SK-N-SH (cell line): Measurements from ENCODE around the gene CHRM4. TPM values are rescaled to one million over a fixed set of nuclear protein-coding genes. Genes with fewer than 3 reads are reported as not detected.

ENCODE experiments used
- CTCF ChIA-PET: fragments of 300-600, 350-600 bp; formaldehyde crosslinking; extraction: SDS; loops from one replicate; lab custom pipeline; 2021; lab: Yijun Ruan, JAX
- POLR2A ChIA-PET: fragments of 350-600 bp; sonication (Branson Sonifier 250); formaldehyde crosslinking; extraction: SDS; loops from one replicate; lab custom pipeline; 2020; ENCODE audit warnings: antibody characterized with exemption, inconsistent platforms; lab: Yijun Ruan, JAX
- DNase-seq: peaks from one replicate; pipeline ENCODE4 v3.0.0; 2012
- H2AFZ ChIP-seq: fragments of 200-600 bp; sonication (generic); 2 replicates; pipeline ENCODE4 v1.8.1; 2016; ENCODE audit warnings: antibody characterized with exemption, mild to moderate bottlenecking, low read depth
- H3F3A ChIP-seq: fragments of 200-600 bp; sonication (generic); replicated peaks from 2 replicates; pipeline ENCODE3; 2016; ENCODE audit warnings: antibody characterized with exemption, mild to moderate bottlenecking; ENCODE audit not compliant: insufficient read depth
- H3K27ac ChIP-seq, 2 experiments: fragments of 200-500 bp in 1 of 2; fragments of 200-600 bp in 1 of 2; sonication (Bioruptor generic) in 1 of 2; sonication (generic), shearing (Covaris generic) in 1 of 2; 2 replicates each; pipeline versions ENCODE4 v1.5.1 to v1.6.1; 2014 to 2016; ENCODE audit warnings: low read depth in 2 of 2, inconsistent platforms in 1 of 2, low read length in 1 of 2, mild to moderate bottlenecking in 1 of 2, mixed read lengths in 1 of 2
- H3K27me3 ChIP-seq: fragments of 200-600 bp; sonication (generic), shearing (Covaris generic); 2 replicates; pipeline ENCODE4 v1.6.1; 2016; ENCODE audit warnings: mixed run types; ENCODE audit not compliant: insufficient read depth
- H3K36me3 ChIP-seq, 2 experiments: fragments of 200-500 bp in 1 of 2; fragments of 200-600 bp in 1 of 2; sonication (Bioruptor generic) in 1 of 2; sonication (generic) in 1 of 2; replicated peaks in 1 of 2; 2 replicates each; pipeline versions ENCODE3 to v1.5.1; 2014 to 2016; ENCODE audit warnings: low read length in 1 of 2, mild to moderate bottlenecking in 1 of 2; ENCODE audit not compliant: insufficient read depth in 2 of 2, control insufficient read depth in 1 of 2
- H3K4me1 ChIP-seq, 2 experiments: fragments of 200-500 bp in 1 of 2; fragments of 200-600 bp in 1 of 2; sonication (Bioruptor generic) in 1 of 2; sonication (generic), shearing (Covaris generic) in 1 of 2; 2 replicates each; pipeline versions ENCODE4 v1.5.1 to v1.6.1; 2014 to 2016; ENCODE audit warnings: low read depth in 1 of 2, low read length in 1 of 2, mixed run types in 1 of 2; ENCODE audit not compliant: insufficient read depth in 2 of 2, control insufficient read depth in 1 of 2
- H3K4me2 ChIP-seq: fragments of 200-600 bp; sonication (generic), shearing (Covaris generic); 2 replicates; pipeline ENCODE4 v1.6.1; 2017; ENCODE audit warnings: mixed run types
- H3K4me3 ChIP-seq, 2 experiments: fragments of 200-500 bp in 1 of 2; fragments of 200-600 bp in 1 of 2; sonication (Bioruptor generic) in 1 of 2; sonication (generic), shearing (Covaris generic) in 1 of 2; 2 replicates each; pipeline versions ENCODE4 v1.5.1 to v1.8.1; 2014 to 2016; ENCODE audit warnings: low read depth in 2 of 2, inconsistent platforms in 1 of 2, low read length in 1 of 2, mild to moderate bottlenecking in 1 of 2, mixed read lengths in 1 of 2, moderate library complexity in 1 of 2
- H3K79me2 ChIP-seq: fragments of 200-600 bp; sonication (generic); 2 replicates; pipeline ENCODE4 v1.8.1; 2017; ENCODE audit warnings: mild to moderate bottlenecking; ENCODE audit not compliant: insufficient read depth
- H3K9ac ChIP-seq: fragments of 200-600 bp; sonication (generic); 2 replicates; pipeline ENCODE4 v1.6.1; 2017; ENCODE audit warnings: mixed run types
- H3K9me2 ChIP-seq: fragments of 200-600 bp; sonication (generic); 2 replicates; pipeline ENCODE4 v1.6.1; 2017; ENCODE audit warnings: mixed run types
- H3K9me3 ChIP-seq: fragments of 200-600 bp; sonication (generic); 2 replicates; pipeline ENCODE4 v1.6.1; 2017; ENCODE audit warnings: mixed run types, mild to moderate bottlenecking, moderate library complexity
- H4K20me1 ChIP-seq: fragments of 200-600 bp; sonication (generic); 2 replicates; pipeline ENCODE4 v1.6.1; 2017; ENCODE audit warnings: mild to moderate bottlenecking, mixed run types; ENCODE audit not compliant: insufficient read depth
- CHD2 ChIP-seq: fragments of 150-350 bp; IDR thresholded peaks from 2 replicates; pipeline ENCODE4 v1.6.1; 2018; ENCODE audit warnings: low read length; ENCODE audit not compliant: partially characterized antibody
- CTCF ChIP-seq: fragments of 200-600 bp; sonication (generic); IDR thresholded peaks from 2 replicates; pipeline ENCODE4 v1.6.1; 2017; ENCODE audit warnings: antibody characterized with exemption, mild to moderate bottlenecking, moderate library complexity
- ELF1 ChIP-seq: IDR thresholded peaks from 2 replicates; pipeline ENCODE4 v1.4.0; 2012
- FOXM1 ChIP-seq: IDR thresholded peaks from 2 replicates; pipeline ENCODE4 v1.4.0; 2012; ENCODE audit warnings: low read depth, mild to moderate bottlenecking
- GATA2 ChIP-seq: sonication (generic); formaldehyde crosslinking; IDR thresholded peaks from 2 replicates; pipeline ENCODE4 v1.5.0; 2020; ENCODE audit warnings: mild to moderate bottlenecking, missing genetic modification reagents
- IRF3 ChIP-seq: fragments of 150-350 bp; IDR thresholded peaks from 2 replicates; pipeline ENCODE4 v1.6.1; 2016; ENCODE audit warnings: mild to moderate bottlenecking, low read depth, low read length
- PBX3 ChIP-seq: IDR thresholded peaks from 2 replicates; pipeline ENCODE4; 2012
- POLR2AphosphoS5 ChIP-seq: IDR thresholded peaks from 2 replicates; pipeline ENCODE4 v1.6.1; 2012; ENCODE audit warnings: low read depth, low read length
- RAD21 ChIP-seq: IDR thresholded peaks from 2 replicates; pipeline ENCODE4 v1.6.1; 2012; ENCODE audit warnings: mild to moderate bottlenecking, low read length
- RCOR1 ChIP-seq: fragments of 150-350 bp; IDR thresholded peaks from 2 replicates; pipeline ENCODE4 v1.6.1; 2017; ENCODE audit warnings: antibody characterized with exemption, low read length
- RFX5 ChIP-seq: IDR thresholded peaks from 2 replicates; pipeline ENCODE4 v1.6.1; 2012; ENCODE audit warnings: mild to moderate bottlenecking, improper control_type of control experiment, low read length
- RXRA ChIP-seq: IDR thresholded peaks from 2 replicates; pipeline ENCODE4 v1.4.0; 2012; ENCODE audit warnings: low read depth, mild to moderate bottlenecking, borderline replicate concordance
- SIN3A ChIP-seq: IDR thresholded peaks from 2 replicates; pipeline ENCODE4 v1.6.1; 2012; ENCODE audit warnings: low read depth, mild to moderate bottlenecking, low read length, moderate library complexity, borderline replicate concordance
- TCF12 ChIP-seq: IDR thresholded peaks from 2 replicates; pipeline ENCODE4 v1.4.0; 2012
- USF1 ChIP-seq: IDR thresholded peaks from 2 replicates; pipeline ENCODE4 v1.4.0; 2012; ENCODE audit warnings: low read depth, borderline replicate concordance
- WGBS: methylation state at CpG from one replicate; pipeline ENCODE4 v1.1.6; 2017; ENCODE audit warnings: low lambda C conversion rate; 5-methylcytosine and 5-hydroxymethylcytosine counted together
- polyA plus RNA-seq, 3 experiments: library from polyadenylated mRNA; depleted of rRNA; stranded (reverse); fragments of >200 nt; gene quantifications; 2 replicates each; pipeline ENCODE4 v1.2.3, GENCODE V29; 2012
- TF ChIP-seq, protein P1 (sequence below): IDR thresholded peaks from 2 replicates; pipeline ENCODE4 v1.6.1; 2012; ENCODE audit warnings: mild to moderate bottlenecking, low read depth, low read length, moderate library complexity
- TF ChIP-seq, protein P2 (sequence below): IDR thresholded peaks from 2 replicates; pipeline ENCODE4 v1.4.0; 2012; ENCODE audit warnings: low read depth

The CHRM4 gene
- polyA plus RNA-seq, 1 of the 3 experiments (the other 2 are of a cell fraction) = 0.26 TPM

GRCh38 chr11:46377290-46377689 is 14.3 kb downstream of the CHRM4 start:
- H3K4me3 ChIP-seq = no peak overlapping the region
- no peak overlapping the region for H3K27ac ChIP-seq
- POLR2A ChIA-PET = no interaction called here
- CTCF ChIA-PET = interaction anchor here (0.7 to 5.3 kb wide), 9 partner anchors 9 to 152 kb away, joined by 3 to 47 read pairs (median 5); partner anchors contain the start of genes CHRM4 and DGKZ
- 98% methylated on average over 11 of the region's 11 CpGs for WGBS
- no peak overlapping the region for H2AFZ ChIP-seq
- H3K36me3 ChIP-seq = peaks cover 0 to 20% of the 10 kb centered on the region in 2 experiments
- DNase-seq = no peak
- H3K4me1 ChIP-seq = peaks cover 4 to 11% of the 10 kb centered on the region in 2 experiments; a peak in 2 of 4 replicates
- no peak overlapping the region for H3K4me2 ChIP-seq
- H3K79me2 ChIP-seq = no peaks in the 10 kb centered on the region; the same call in 1 of the 2 replicates
- no peaks in the 10 kb centered on the region for H3K27me3 ChIP-seq
- H3F3A ChIP-seq = peaks cover 3% of the 10 kb centered on the region
- H3K9me3 ChIP-seq = no peaks in the 10 kb centered on the region
- no peaks in the 10 kb centered on the region for H4K20me1 ChIP-seq
- TF ChIP-seq RCOR1 = no peak
- no peak overlapping the region for H3K9ac ChIP-seq
- no peaks in the 10 kb centered on the region for H3K9me2 ChIP-seq

DNA sequence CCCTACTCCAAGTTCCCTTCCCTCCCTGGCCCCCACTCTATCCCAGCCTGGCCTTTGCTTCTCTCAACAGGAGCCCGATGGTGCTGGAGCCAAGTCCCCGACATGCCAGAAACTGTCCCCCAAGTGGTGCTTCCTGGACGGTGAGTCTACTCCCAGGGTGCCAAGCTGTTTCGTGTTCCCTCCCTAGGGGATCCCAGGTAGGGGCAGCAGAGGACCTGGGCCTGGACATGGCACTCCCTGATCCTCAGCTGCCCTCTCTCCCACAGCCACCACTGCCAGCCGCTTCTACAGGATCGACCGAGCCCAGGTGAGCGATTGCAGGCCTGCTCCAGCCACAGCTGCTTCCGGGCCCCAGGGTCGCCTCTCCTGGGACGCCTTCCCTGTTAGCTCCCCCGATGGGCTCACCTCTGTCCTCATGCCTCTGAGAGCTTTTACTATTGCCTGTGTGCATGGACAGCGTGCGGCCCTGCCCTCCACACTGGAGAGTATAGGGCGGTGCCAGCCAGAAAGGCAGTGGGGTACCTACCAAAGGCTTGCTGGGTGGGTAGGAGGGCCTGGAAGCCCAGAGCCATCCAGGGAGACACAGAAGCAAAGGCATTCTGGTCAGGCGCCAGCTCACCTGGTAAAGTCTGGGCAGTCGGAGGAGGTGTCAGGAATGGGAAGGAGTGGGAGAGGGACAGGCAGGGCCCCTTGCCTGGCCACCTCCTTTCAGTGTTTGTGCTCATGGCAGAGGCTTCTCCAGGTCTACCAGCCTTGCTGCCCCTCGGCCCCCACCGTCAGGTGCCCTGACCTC is 15.1 kb downstream of the CHRM4 start:
- H4K20me1 ChIP-seq = no peaks in the 10 kb centered on the region
- H2AFZ ChIP-seq = no peak overlapping the region
- peaks cover 3% of the 10 kb centered on the region for H3F3A ChIP-seq
- H3K9me3 ChIP-seq = no peaks in the 10 kb centered on the region
- no peak for DNase-seq
- no peak overlapping the region for H3K4me2 ChIP-seq
- no peak overlapping the region for H3K4me3 ChIP-seq
- H3K27me3 ChIP-seq = no peaks in the 10 kb centered on the region
- 96% methylated on average over 8 of the region's 19 CpGs for WGBS
- H3K79me2 ChIP-seq = no peaks in the 10 kb centered on the region
- no peak overlapping the region for H3K27ac ChIP-seq
- no peak overlapping the region for H3K9ac ChIP-seq
- peaks cover 0 to 20% of the 10 kb centered on the region in 2 experiments for H3K36me3 ChIP-seq
- H3K9me2 ChIP-seq = no peaks in the 10 kb centered on the region
- ChIA-PET CTCF (interaction anchor here (1.4 to 5.3 kb wide), 6 partner anchors 8 to 153 kb away, joined by 4 to 47 read pairs (median 7); partner anchors contain the start of genes CHRM4 and DGKZ), POLR2A (no interaction called here)
- H3K4me1 ChIP-seq = peaks cover 4 to 11% of the 10 kb centered on the region in 2 experiments; a peak in 1 of 4 replicates
- TF ChIP-seq PBX3 (no peak), USF1 (no peak), SIN3A (no peak), GATA2 (CRISPR knock-in tag) (no peak), ELF1 (no peak), RAD21 (no peak), RFX5 (no peak), CTCF (no peak), FOXM1 (no peak), RXRA (no peak), IRF3 (no peak), TCF12 (no peak), CHD2 (no peak), POLR2AphosphoS5 (no peak)
- TF ChIP-seq, protein P1, sequence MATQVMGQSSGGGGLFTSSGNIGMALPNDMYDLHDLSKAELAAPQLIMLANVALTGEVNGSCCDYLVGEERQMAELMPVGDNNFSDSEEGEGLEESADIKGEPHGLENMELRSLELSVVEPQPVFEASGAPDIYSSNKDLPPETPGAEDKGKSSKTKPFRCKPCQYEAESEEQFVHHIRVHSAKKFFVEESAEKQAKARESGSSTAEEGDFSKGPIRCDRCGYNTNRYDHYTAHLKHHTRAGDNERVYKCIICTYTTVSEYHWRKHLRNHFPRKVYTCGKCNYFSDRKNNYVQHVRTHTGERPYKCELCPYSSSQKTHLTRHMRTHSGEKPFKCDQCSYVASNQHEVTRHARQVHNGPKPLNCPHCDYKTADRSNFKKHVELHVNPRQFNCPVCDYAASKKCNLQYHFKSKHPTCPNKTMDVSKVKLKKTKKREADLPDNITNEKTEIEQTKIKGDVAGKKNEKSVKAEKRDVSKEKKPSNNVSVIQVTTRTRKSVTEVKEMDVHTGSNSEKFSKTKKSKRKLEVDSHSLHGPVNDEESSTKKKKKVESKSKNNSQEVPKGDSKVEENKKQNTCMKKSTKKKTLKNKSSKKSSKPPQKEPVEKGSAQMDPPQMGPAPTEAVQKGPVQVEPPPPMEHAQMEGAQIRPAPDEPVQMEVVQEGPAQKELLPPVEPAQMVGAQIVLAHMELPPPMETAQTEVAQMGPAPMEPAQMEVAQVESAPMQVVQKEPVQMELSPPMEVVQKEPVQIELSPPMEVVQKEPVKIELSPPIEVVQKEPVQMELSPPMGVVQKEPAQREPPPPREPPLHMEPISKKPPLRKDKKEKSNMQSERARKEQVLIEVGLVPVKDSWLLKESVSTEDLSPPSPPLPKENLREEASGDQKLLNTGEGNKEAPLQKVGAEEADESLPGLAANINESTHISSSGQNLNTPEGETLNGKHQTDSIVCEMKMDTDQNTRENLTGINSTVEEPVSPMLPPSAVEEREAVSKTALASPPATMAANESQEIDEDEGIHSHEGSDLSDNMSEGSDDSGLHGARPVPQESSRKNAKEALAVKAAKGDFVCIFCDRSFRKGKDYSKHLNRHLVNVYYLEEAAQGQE = no peak
- TF ChIP-seq, protein P2, sequence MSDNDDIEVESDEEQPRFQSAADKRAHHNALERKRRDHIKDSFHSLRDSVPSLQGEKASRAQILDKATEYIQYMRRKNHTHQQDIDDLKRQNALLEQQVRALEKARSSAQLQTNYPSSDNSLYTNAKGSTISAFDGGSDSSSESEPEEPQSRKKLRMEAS = no peak
